HEK293 (cell line): ENCODE data around the gene NF2.

Source experiments
- CTCF ChIA-PET: fragments of 350-600 bp; formaldehyde crosslinking; extraction: SDS; loops from one replicate; lab custom pipeline; 2021; ENCODE audit warnings: antibody characterized with exemption; lab: Yijun Ruan, JAX
- POLR2A ChIA-PET: fragments of 300-600 bp; formaldehyde crosslinking; extraction: SDS; loops from one replicate; lab custom pipeline; 2020; ENCODE audit warnings: antibody characterized with exemption, inconsistent platforms; lab: Yijun Ruan, JAX
- H3K27ac ChIP-seq: fragments of 200-500 bp; sonication (Bioruptor generic); 2 replicates; pipeline ENCODE4 v1.5.1; 2014; ENCODE audit warnings: low read depth, low read length, control low read depth, inconsistent platforms; ENCODE audit errors: extremely low read depth
- H3K36me3 ChIP-seq, 2 experiments: fragments of 200-500 bp in 1 of 2; sonication (Bioruptor generic) in 1 of 2; 1 replicate in 1 of 2; 2 replicates in 1 of 2; pipeline ENCODE4 v1.5.1; 2014 to 2017; ENCODE audit warnings: inconsistent platforms in 2 of 2, low read length in 2 of 2; ENCODE audit not compliant: control insufficient read depth in 2 of 2, insufficient read depth in 1 of 2
- H3K4me1 ChIP-seq: fragments of 200-500 bp; sonication (Bioruptor generic); 2 replicates; pipeline ENCODE4 v1.5.1; 2014; ENCODE audit warnings: mild to moderate bottlenecking, low read length, inconsistent platforms; ENCODE audit not compliant: control insufficient read depth, insufficient read depth
- H3K4me3 ChIP-seq: 2 replicates; pipeline ENCODE4 v1.5.1; 2011; ENCODE audit warnings: low read depth, mild to moderate bottlenecking, control low read depth, low read length, moderate library complexity
- H3K9me3 ChIP-seq: fragments of 200-500 bp; sonication (Bioruptor generic); 2 replicates; pipeline ENCODE4 v1.5.1; 2014; ENCODE audit warnings: low read depth, low read length, inconsistent platforms; ENCODE audit not compliant: control insufficient read depth, insufficient read depth
- GLI4 ChIP-seq: fragments of 450-650 bp; formaldehyde crosslinking; IDR thresholded peaks from 2 replicates; pipeline ENCODE4 v1.5.1; 2016; ENCODE audit warnings: missing biosample characterization, missing genetic modification characterization
- KLF1 ChIP-seq: fragments of 450-650 bp; formaldehyde crosslinking; IDR thresholded peaks from 2 replicates; pipeline ENCODE4 v1.5.1; 2016; ENCODE audit warnings: missing biosample characterization, missing genetic modification characterization
- PBX3 ChIP-seq: sonication (generic); formaldehyde crosslinking; IDR thresholded peaks from 2 replicates; pipeline ENCODE4 v1.8.1; 2022; ENCODE audit warnings: mild to moderate bottlenecking, moderate library complexity, missing genetic modification reagents
- PRDM1 ChIP-seq: fragments of 450-650 bp; formaldehyde crosslinking; IDR thresholded peaks from 2 replicates; pipeline ENCODE4; 2016; ENCODE audit warnings: missing biosample characterization, missing genetic modification characterization
- PRDM10 ChIP-seq: fragments of 450-650 bp; formaldehyde crosslinking; IDR thresholded peaks from 2 replicates; pipeline ENCODE4 v1.5.1; 2016; ENCODE audit warnings: missing biosample characterization, missing genetic modification characterization
- WT1 ChIP-seq: fragments of 450-650 bp; formaldehyde crosslinking; IDR thresholded peaks from 2 replicates; pipeline ENCODE4 v1.5.1; 2016; ENCODE audit warnings: missing biosample characterization, missing genetic modification characterization
- ZBTB20 ChIP-seq: fragments of 450-650 bp; formaldehyde crosslinking; IDR thresholded peaks from 2 replicates; pipeline ENCODE4 v1.5.1; 2016; ENCODE audit warnings: missing biosample characterization, missing genetic modification characterization
- ZBTB48 ChIP-seq: fragments of 450-650 bp; formaldehyde crosslinking; IDR thresholded peaks from 2 replicates; pipeline ENCODE4 v1.5.1; 2016; ENCODE audit warnings: missing biosample characterization, missing genetic modification characterization
- ZBTB8A ChIP-seq: fragments of 450-650 bp; formaldehyde crosslinking; IDR thresholded peaks from 2 replicates; pipeline ENCODE4 v1.5.1; 2016; ENCODE audit warnings: missing biosample characterization, missing genetic modification characterization
- ZFP41 ChIP-seq: fragments of 450-650 bp; formaldehyde crosslinking; IDR thresholded peaks from 2 replicates; pipeline ENCODE4 v1.5.1; 2016; ENCODE audit warnings: missing biosample characterization, missing genetic modification characterization, borderline replicate concordance
- ZIC2 ChIP-seq: fragments of 450-650 bp; formaldehyde crosslinking; IDR thresholded peaks from 2 replicates; pipeline ENCODE4 v1.5.1; 2016; ENCODE audit warnings: missing biosample characterization, missing genetic modification characterization
- ZNF10 ChIP-seq: fragments of 450-650 bp; formaldehyde crosslinking; IDR thresholded peaks from 2 replicates; pipeline ENCODE4 v1.5.1; 2017; ENCODE audit warnings: missing biosample characterization, missing genetic modification characterization
- ZNF114 ChIP-seq: fragments of 450-650 bp; formaldehyde crosslinking; IDR thresholded peaks from 2 replicates; pipeline ENCODE4 v1.5.0; 2017; ENCODE audit warnings: missing biosample characterization, missing genetic modification characterization
- ZNF140 ChIP-seq: fragments of 450-650 bp; formaldehyde crosslinking; IDR thresholded peaks from 2 replicates; pipeline ENCODE4 v1.5.1; 2016; ENCODE audit warnings: missing biosample characterization, missing genetic modification characterization
- ZNF155 ChIP-seq: fragments of 450-650 bp; formaldehyde crosslinking; IDR thresholded peaks from 2 replicates; pipeline ENCODE4 v1.5.1; 2016; ENCODE audit warnings: missing biosample characterization, missing genetic modification characterization
- ZNF19 ChIP-seq: fragments of 450-650 bp; formaldehyde crosslinking; IDR thresholded peaks from 2 replicates; pipeline ENCODE4; 2016; ENCODE audit warnings: missing biosample characterization, missing genetic modification characterization, low read depth
- ZNF214 ChIP-seq: fragments of 450-650 bp; formaldehyde crosslinking; IDR thresholded peaks from 2 replicates; pipeline ENCODE4 v1.5.1; 2017; ENCODE audit warnings: missing biosample characterization, mild to moderate bottlenecking, missing genetic modification characterization, borderline replicate concordance
- ZNF366 ChIP-seq: fragments of 450-650 bp; formaldehyde crosslinking; conservative IDR thresholded peaks from 2 replicates; pipeline ENCODE4 v1.5.1; 2016; ENCODE audit warnings: missing biosample characterization, missing genetic modification characterization
- ZNF404 ChIP-seq: fragments of 450-650 bp; formaldehyde crosslinking; IDR thresholded peaks from 2 replicates; pipeline ENCODE4 v1.5.1; 2017; ENCODE audit warnings: missing biosample characterization, missing genetic modification characterization
- ZNF501 ChIP-seq: fragments of 450-650 bp; formaldehyde crosslinking; IDR thresholded peaks from 2 replicates; pipeline ENCODE4 v1.5.1; 2016; ENCODE audit warnings: missing biosample characterization, missing genetic modification characterization
- ZNF600 ChIP-seq: fragments of 450-650 bp; formaldehyde crosslinking; IDR thresholded peaks from 2 replicates; pipeline ENCODE4 v1.5.1; 2016; ENCODE audit warnings: missing biosample characterization, missing genetic modification characterization
- ZNF701 ChIP-seq: fragments of 450-650 bp; formaldehyde crosslinking; IDR thresholded peaks from 2 replicates; pipeline ENCODE4 v1.5.1; 2016; ENCODE audit warnings: missing biosample characterization, missing genetic modification characterization
- ZNF76 ChIP-seq: fragments of 450-650 bp; formaldehyde crosslinking; IDR thresholded peaks from 2 replicates; pipeline ENCODE4; 2016; ENCODE audit warnings: low read depth, missing biosample characterization, missing genetic modification characterization, borderline replicate concordance

Gene NF2

GRCh38 chr22:29578462-29579200, 24.8 kb upstream of the NF2 start:
- H3K9me3 ChIP-seq = no peaks in the 10 kb centered on the region
- H3K4me1 ChIP-seq = no peaks in the 10 kb centered on the region
- peaks cover 4 to 10% of the 10 kb centered on the region in 2 experiments; a peak in 2 of 3 replicates for H3K36me3 ChIP-seq
- ChIA-PET CTCF (interaction anchor here (0.7 to 1.1 kb wide), 2 partner anchors 16 to 79 kb away, joined by 3 to 4 read pairs; no protein-coding TSS in a partner anchor), POLR2A (interaction anchor here (0.6 to 2.4 kb wide), 5 partner anchors 17 to 674 kb away, joined by 3 to 19 read pairs (median 6); partner anchors contain the start of gene THOC5)
- no peak overlapping the region for H3K4me3 ChIP-seq
- TF ChIP-seq ZNF214 (tag by site-specific recombination) = peak; percentile 99
- no peak for TF ChIP-seq PRDM1 (tag by site-specific recombination)
- H3K27ac ChIP-seq = no peak overlapping the region

DNA sequence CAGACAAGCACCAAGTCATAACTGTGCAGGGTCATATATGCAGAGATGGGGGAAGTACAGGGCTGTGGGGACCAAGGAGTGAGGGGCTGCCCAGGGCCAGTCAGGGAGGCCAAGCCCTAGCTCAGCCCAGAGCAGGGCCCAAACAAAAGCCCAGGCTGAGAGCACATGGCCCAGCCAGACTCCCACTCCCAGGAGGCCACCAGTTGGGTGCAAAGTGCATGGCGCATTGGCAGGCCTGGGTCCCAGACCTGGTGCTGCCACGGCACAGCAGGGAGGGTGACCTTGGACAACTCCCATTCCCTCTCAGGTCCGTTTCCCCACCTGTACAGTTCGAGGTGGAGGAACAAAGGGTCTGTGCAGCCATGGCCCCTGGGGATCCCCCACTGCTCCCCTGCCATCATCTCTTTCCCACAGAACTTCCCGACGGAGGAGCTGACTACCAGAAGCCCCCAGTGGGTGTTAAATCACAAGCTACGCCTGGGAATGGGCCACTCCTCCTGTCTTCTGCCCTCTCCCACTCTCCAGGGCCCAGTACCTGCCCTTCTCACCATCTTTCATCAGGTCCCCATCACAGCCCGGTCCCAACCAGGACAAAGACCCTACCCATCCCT, 23.1 kb upstream of the NF2 start:
- TF ChIP-seq GLI4 (no peak), WT1 (tag by site-specific recombination) (peak; percentile 17; the same call in 1 of the 2 replicates), ZNF701 (tag by site-specific recombination) (no peak), ZNF155 (no peak), ZFP41 (tag by site-specific recombination) (no peak), ZNF114 (no peak), ZNF600 (tag by site-specific recombination) (peak; percentile 18; the same call in 1 of the 2 replicates), PRDM10 (tag by site-specific recombination) (peak; percentile 94), ZBTB20 (tag by site-specific recombination) (0 out of 2 replicates have a peak, but pooled peaks have one; percentile 25), ZBTB8A (peak; percentile 60; the same call in 1 of the 2 replicates), ZBTB48 (tag by site-specific recombination) (0 out of 2 replicates have a peak, but pooled peaks have one; percentile 31), ZNF10 (tag by site-specific recombination) (no peak), PRDM1 (tag by site-specific recombination) (no peak), PBX3 (CRISPR knock-in tag) (0 out of 2 replicates have a peak, but pooled peaks have one; percentile 7), ZNF366 (tag by site-specific recombination) (no peak), KLF1 (tag by site-specific recombination) (no peak), ZNF76 (peak; percentile 48; the same call in 1 of the 2 replicates), ZNF501 (tag by site-specific recombination) (no peak), ZIC2 (tag by site-specific recombination) (peak; percentile 64), ZNF404 (tag by site-specific recombination) (no peak), ZNF19 (tag by site-specific recombination) (no peak), ZNF140 (tag by site-specific recombination) (no peak)
- Histone ChIP-seq H3K4me3 (peak overlapping the region; percentile 83), H3K4me1 (no peaks in the 10 kb centered on the region), H3K27ac (peak overlapping the region; percentile 32; the same call in 1 of the 2 replicates), H3K36me3 (peaks cover 0 to 10% of the 10 kb centered on the region in 2 experiments; a peak in 2 of 3 replicates), H3K9me3 (no peaks in the 10 kb centered on the region)
- CTCF ChIA-PET = interaction anchor here (0.7 to 1.3 kb wide), 2 partner anchors 27 to 285 kb away, joined by 3 to 4 read pairs; partner anchors contain the start of gene THOC5
- POLR2A ChIA-PET = interaction anchor here (0.8 to 2.4 kb wide), 2 partner anchors 9 to 27 kb away, joined by 4 to 12 read pairs; partner anchors contain the start of gene THOC5
